HL-60 (cell line): Measurements from ENCODE around the gene OSBPL5.

Experiments
- DNase-seq, 2 experiments: peaks; one replicate each; pipeline ENCODE4 v3.0.0-alpha.2; 2010 to 2020; ENCODE audit warnings: low read depth in 1 of 2, low spot score in 1 of 2
- H3K27ac ChIP-seq: fragments of 250-450 bp; sonication (Bioruptor Pico); replicated peaks from 2 replicates; pipeline ENCODE4 v1.5.1; 2020; ENCODE audit warnings: mild to moderate bottlenecking, moderate library complexity
- H3K27me3 ChIP-seq: fragments of 250-450 bp; sonication (Bioruptor Pico); 2 replicates; pipeline ENCODE4 v1.5.1; 2021; ENCODE audit warnings: mild to moderate bottlenecking, moderate library complexity; ENCODE audit not compliant: insufficient read depth, poor library complexity, severe bottlenecking
- H3K4me3 ChIP-seq: replicated peaks from 2 replicates; pipeline ENCODE4 v1.5.1; 2011; ENCODE audit warnings: mild to moderate bottlenecking, control low read depth, low read length; ENCODE audit not compliant: insufficient read depth
- CTCF ChIP-seq: IDR thresholded peaks from one replicate; pipeline ENCODE4 v1.5.1; 2011; ENCODE audit warnings: low read length, control low read depth, inconsistent platforms; ENCODE audit not compliant: insufficient read depth
- GABPA ChIP-seq: IDR thresholded peaks from 2 replicates; pipeline ENCODE4 v1.6.1; 2012; ENCODE audit warnings: low read depth
- POLR2AphosphoS5 ChIP-seq: IDR thresholded peaks from 2 replicates; pipeline ENCODE4 v1.6.1; 2012; ENCODE audit warnings: low read depth
- REST ChIP-seq: IDR thresholded peaks from 2 replicates; pipeline ENCODE4 v1.6.1; 2012; ENCODE audit warnings: low read depth; ENCODE audit not compliant: insufficient replicate concordance
- SPI1 ChIP-seq: IDR thresholded peaks from 2 replicates; pipeline ENCODE4 v1.6.1; 2012; ENCODE audit warnings: low read depth, mild to moderate bottlenecking, borderline replicate concordance

Gene OSBPL5

GRCh38 chr11:3174387-3174786, 9.3 kb upstream of the OSBPL5 start:
- TF ChIP-seq SPI1 (no peak), POLR2AphosphoS5 (no peak), REST (no peak), GABPA (no peak), CTCF (no peak)
- Histone ChIP-seq H3K4me3 (no peak overlapping the region), H3K27me3 (no peaks in the 10 kb centered on the region), H3K27ac (no peak overlapping the region)
- no peak for DNase-seq

- no peak overlapping the region for H3K27ac ChIP-seq
- no peak for TF ChIP-seq SPI1
- no peak for TF ChIP-seq CTCF
- no peak for TF ChIP-seq GABPA
- no peak for TF ChIP-seq POLR2AphosphoS5
- no peak for TF ChIP-seq REST
- no peaks in the 10 kb centered on the region for H3K27me3 ChIP-seq
- no peak overlapping the region for H3K4me3 ChIP-seq
- no peak for DNase-seq
Measured at GRCh38 chr11:3173795-3174194, 8.7 kb upstream of the OSBPL5 start.

- no peak overlapping the region for H3K27ac ChIP-seq
- no peak for DNase-seq
- H3K4me3 ChIP-seq = no peak overlapping the region
- TF ChIP-seq SPI1 = no peak
- no peaks in the 10 kb centered on the region for H3K27me3 ChIP-seq
Measured at GRCh38 chr11:3171931-3172560, 6.9 kb upstream of the OSBPL5 start.

- H3K4me3 ChIP-seq = no peak overlapping the region
- no peak for DNase-seq
- no peaks in the 10 kb centered on the region for H3K27me3 ChIP-seq
- TF ChIP-seq GABPA = no peak
- TF ChIP-seq SPI1 = no peak
- no peak for TF ChIP-seq REST
- TF ChIP-seq CTCF = no peak
- no peak for TF ChIP-seq POLR2AphosphoS5
- no peak overlapping the region for H3K27ac ChIP-seq
Measured at GRCh38 chr11:3170756-3171650, 5.9 kb upstream of the OSBPL5 start.
